ENCODE data around the gene PITRM1.

Gene PITRM1

DNA sequence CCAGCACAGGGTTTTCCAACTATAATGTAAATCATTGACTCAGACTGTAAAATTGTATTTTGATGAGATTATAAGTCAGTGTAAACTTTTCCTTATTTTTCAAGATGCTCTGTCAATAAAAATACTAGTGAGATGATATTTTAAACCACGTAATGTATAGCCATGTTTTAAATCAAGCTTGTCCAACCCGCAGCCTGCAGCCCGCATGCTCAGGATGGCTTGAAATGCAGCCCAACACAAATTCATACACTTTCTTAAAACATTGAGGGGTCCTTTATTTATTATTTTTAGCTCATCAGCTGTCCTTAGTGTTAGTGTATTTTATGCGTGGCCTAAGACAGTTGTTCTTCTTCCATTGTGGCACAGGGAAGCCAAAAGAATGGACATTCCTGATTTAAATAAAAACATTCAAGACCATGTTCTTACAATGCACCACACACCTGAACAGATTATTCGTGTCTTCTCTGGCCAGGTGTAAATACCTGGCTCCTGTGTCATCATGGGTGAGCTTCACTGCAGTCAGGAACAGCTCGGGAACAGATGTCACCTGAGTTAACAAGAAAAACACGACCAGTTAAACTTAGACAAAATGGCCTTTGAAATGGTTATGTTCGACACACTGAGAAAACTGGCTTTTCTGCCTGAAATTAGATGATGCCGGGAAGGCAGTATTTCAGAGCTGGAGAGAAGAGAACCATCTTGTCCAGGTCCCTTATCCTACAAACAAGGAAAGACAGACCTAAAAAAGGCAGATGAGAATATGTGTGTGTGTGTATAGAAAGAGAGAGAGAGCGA, 5.9 kb downstream of the PITRM1 start:
- no peak for DNase-seq (ENCODE audit: low read depth)

DNA sequence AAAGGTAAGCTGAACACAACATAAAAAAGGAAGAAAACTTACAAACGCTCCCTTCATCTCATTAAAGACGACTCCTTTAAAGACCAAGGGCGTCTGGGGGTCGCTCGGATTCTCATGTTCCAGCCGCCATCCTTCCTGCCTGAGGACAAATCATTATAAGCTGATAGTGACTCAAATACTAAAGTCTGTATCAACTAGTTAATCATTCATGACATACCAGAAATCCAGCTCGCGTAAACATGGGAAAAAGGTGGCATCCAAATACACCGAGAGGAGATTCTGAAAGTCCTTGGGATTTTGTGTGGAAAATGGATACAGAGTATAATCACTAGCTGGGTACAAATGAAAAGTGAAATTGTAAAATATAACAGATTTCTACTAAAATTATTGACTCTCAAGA, 7.4 kb downstream of the PITRM1 start:
- no peak for DNase-seq (ENCODE audit: low read depth)

DNA sequence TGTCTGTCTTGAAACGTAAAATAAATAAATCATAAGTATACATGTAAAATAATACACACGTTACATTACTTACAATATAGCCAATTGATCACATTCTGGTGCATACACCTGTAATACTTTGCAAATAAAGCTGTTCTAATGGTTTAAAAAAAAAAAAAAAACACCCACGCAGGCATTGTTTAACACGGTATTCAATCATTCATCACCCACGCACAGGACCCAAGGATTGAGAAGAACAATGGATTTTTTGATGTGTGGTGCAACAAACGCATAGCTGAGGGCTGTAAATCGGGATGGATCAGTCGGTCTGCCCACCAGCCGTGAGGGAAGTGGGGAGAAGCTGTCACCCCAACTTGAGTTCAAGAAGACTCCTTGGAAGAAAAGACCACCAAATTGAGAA, 8.7 kb downstream of the PITRM1 start:
- DNase-seq (ENCODE audit: low read depth) = no peak

DNA sequence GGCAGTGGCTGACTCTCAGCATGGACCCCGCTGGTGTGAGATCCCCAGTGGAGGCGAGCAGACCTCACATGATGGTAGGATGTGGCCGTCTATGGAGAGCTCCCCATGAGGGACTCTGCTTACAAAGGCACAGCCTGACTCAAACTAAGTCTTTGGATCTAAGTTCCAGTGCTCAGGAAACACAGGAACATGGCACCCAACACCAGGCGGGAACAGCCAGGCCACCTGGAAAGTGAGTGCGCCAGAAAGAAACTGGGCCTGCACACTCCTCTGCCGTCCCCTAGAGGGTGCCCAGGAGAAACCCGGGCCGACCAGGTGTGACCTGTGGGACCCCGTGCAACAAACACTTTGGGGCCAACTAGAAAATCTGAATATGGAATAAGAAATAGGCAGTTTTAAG, 10.0 kb downstream of the PITRM1 start:
- DNase-seq (ENCODE audit: low read depth) = no peak

DNA sequence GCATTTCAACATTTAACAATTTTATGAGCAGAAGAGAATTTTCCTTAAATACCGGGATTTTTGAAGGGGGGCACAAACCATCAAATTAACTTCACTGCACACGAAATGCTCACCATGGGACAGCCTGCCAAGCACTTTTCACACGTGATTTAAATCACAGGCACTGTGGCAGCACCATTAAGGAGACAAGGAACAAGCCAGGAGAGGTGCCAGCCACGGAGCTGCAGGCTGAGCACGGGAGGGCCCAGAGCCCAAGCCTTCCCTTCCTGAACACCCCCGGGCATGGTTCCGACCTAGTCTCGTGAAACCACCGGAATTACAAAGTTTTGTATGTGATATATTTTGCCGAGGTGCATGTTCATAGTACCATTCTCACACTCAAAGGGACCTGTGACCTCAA, 13.4 kb downstream of the PITRM1 start:
- no peak for DNase-seq (ENCODE audit: low read depth)

DNA sequence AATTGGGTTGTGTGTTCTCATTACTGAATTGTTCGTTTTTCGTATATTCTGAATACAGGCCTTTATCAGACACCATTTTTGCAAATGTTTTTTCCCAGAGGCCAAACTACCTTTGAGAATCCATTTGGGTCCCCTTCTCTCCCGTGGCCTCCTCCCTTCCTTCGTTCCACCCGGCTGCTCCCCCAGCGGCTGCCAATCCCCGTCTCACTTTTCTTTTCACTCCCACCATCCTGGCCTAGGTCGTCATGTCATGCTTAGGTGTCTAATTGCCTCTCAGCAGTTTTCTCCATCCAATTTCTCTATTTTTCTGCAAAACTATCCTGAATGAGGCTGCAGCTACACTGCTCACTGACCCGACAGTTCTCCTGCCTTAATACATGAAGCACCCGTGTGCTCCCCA, 17.9 kb downstream of the PITRM1 start:
- DNase-seq (ENCODE audit: low read depth) = no peak

DNA sequence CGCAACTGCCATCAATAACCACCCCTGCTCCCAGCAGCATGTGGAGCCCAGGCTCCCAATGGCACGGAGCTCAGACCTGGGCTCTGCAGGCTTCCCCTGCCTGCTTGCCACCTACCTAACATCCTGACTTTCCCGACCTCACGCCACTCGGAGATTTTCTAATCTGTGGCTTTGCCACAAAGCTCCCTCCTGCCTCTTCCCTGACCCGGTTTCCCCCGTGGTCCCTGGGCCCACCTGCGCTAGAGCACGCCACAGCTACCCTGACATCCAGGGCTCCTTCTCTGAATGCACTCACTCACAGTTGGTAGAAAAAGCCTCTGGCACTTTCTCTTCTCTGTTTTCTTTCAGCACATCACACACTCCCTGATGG, 20.0 kb downstream of the PITRM1 start:
- DNase-seq (ENCODE audit: low read depth) = no peak

DNA sequence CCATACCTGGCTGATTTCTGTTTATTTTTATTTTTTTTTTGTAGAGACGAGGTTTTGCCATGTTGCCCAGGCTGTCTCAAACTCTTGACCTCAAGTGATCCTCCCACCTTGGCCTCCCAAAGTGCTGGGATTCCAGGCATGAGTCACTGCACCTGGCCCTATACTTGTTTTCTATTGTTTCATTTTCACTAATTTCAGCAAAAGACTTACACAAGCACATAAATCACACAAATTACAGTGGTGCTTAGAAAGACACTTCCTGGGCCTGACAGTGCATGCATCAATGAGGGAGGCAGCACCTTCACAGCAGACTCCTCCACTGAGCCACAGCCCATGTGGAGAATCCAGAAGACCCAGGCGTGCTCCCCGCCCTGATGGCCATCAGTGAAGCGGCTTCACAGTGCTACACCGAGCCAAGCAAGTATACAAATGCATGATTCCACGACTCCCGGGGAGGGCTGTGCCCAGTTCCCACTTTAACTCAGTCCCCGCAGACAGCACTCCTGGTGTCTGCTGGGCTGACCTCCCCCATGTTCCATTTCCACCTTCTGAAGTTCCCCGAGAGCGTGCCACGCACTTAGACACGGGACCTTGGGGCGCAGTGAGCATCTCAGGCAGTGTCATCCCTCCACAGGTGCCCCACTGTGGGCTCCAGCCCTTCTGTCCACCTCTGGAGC, 20.6 kb downstream of the PITRM1 start:
- no peak for DNase-seq (ENCODE audit: low read depth)

DNA sequence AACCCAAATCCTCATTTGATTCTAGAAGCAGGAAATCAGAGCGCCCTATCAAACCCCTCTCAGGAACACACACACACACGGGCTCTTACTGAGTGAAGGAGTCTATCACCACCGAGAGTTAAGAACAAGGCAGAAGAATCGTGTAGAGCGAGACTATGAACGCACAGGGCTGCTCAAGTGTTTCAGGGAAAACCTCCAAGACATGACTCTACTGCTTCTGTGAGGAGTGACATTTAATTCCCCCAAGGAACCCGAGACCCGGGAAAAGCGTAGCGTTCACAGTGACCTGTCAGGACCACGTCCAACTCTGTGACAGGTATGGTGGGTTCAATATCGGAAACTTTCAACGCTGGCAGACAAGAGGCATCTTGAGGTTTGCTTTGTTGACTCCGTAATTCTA, 21.6 kb downstream of the PITRM1 start:
- no peak for DNase-seq (ENCODE audit: low read depth)

DNA sequence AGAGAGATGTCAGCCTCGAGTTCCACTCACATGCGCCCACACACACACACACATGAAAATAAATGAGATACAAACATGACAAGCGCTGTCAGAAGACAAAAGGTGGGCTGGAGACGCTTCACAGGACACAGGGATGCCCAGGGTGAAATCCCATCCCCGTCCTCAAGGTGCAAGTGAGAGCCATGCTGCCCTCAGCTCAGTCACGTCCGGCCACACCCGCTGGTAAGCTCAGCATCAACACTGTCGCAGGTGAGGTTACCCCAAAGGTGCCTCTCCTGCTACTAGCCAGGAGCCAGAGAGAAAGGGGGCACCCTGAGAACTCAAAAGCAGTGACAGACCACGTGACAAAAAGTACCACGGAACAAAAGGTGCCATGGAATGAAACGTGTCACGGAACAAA, 22.2 kb downstream of the PITRM1 start:
- DNase-seq (ENCODE audit: low read depth) = no peak

DNA sequence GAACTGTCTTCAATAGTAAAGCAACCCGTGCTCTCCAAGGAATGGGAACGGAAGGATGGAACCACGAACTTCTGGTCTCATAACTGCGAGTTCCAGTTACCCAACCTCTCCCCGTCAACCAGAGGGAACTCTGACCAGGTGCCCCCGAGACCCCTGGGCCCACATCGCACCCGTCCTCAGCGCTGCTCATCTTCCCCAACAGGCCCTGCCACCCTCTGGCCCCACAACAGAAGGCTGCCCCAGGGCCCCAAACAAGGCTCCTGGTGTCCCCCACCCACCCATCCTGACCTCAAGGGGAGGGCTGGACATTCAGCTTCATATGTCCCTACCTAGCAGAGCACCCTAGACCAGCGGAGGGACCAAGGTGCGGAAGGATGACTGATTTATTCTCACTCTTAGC, 22.7 kb downstream of the PITRM1 start:
- no peak for DNase-seq (ENCODE audit: low read depth)

DNA sequence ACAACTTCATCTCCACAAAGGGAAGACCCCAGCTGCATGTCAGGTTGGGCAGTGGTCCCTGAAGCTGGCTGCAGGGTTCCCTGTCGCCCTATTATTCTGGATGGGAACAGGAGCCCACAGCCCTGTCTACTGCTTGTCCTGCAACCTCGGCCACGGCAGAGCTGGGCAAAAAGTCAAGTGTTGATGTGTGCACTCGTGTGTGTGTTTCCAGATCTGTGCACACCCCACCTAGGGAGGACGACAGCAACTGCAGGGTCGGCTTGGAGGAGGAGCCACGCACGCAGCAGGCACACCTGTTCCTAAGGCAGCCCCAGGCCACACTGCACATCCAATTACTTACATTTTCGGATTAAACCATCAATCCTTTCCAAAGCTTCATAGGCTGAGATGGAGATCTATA, 23.6 kb downstream of the PITRM1 start:
- DNase-seq (ENCODE audit: low read depth) = no peak

DNA sequence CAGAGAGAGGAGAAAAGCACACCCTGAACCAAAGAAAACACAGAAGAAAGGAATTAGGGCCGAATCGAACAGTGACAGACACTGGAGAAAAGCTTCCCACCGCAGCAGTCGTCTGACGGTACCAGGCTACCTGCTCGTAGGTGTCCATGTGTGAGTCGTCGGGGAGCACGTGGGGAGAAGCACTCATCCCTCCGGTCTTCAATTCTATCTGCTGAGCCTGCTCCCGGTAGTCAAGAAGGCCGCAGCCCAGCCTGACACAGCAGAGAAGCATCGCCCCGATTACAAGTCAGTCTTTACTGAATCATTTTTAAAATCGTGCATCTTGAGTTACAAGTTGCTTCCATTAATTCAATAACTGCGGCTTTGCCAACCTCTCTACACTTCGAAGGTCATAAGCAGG, 24.5 kb downstream of the PITRM1 start:
- no peak for DNase-seq (ENCODE audit: low read depth)

DNA sequence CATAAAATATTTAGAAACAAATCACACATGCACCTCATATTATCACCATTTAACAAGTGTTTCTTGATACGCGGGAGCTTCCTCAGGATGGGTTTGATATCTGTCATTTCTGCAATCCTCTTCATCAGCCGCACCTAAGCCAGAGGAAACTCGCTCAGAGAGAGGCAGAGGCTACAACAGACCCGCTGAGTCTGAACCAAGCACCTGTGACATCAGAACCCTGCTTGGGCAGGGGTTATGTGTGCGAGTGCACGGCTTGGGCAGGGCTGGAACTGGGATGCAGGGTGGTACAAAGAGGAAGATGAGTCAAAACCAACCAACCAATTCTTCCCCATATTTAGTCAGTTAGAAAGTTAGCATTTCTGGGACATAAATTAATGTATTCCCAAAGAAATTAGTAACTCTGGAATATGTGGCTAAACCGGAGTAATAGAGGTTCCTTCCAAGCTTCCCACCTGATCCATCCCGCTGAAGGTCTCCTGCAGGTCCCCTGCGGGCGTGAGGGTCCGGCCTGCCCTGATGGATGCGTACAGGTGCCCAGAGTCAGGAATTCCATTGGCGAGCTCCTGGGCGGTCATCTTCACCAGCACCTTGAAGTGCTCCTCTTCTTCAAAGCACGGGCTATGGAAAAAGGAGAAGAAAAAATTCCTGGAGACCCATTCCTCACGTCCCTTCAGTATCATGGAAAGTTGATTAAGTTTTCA, 25.3 kb downstream of the PITRM1 start:
- DNase-seq (ENCODE audit: low read depth) = no peak

DNA sequence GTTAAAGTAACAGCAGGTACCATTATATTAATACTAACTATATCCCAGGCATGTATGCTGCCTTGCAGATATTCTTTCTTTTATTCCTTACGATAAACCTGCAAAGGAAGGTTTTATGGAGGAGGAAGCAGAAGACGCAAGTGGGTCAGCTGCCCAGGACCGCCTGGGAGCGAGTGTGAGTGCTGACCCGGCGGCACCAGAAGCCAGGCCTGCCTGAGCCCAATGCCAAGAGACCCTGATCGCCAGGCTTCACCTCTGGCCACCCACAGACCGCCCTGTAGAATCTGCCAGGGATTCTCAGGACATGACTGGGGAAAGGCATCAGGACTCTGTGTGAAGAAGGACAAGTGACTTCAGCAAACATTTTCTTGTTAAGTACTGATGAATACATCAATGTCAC, 26.3 kb downstream of the PITRM1 start:
- no peak for DNase-seq (ENCODE audit: low read depth)

DNA sequence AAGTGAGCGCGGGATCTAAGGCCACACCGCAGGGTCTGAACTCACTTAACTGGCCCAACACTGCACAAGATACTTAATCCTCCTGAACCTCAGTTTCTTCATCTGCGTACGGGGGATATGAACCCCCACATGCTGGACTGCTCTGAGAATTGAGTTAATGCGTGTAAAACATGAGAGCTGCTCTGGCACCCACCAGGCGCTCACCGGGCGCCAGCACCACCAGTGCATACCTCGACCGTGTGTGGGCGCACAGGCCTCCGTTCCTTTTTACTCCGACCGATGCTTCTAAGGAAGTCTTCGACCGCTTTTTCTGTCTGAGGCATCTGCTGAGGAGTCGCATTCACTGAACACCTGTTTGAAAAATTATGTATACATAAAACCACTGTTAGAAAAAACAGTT, 27.2 kb downstream of the PITRM1 start:
- no peak for DNase-seq (ENCODE audit: low read depth)

DNA sequence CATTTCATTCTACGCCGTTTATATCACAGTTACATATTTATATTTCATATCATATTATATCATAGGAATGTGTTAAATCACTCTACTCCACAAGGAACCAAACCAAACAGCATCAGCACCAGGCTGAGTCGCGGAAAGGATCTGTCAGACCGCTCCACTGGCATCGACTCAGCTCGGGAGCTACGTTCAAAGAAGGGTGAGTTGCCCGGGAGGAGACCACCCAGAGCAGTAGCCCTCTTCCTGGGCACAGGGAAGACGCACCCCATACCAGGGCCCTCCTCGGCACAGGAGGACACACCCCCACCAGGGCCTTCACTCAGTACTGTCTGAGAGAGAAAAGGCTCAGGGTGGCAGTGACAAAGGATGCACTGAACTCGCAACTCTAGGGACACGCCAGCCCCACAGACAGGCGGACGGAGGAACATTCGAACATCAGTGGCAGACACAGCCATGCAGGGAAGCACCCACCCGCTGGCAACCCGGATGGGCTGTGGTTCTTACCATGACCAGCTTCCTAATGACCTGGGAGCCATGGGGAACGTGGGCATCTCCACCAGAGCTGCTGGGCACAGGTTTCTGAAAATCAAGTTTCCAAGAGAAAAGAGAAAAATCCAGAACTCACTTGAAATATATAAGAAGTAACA, 28.7 kb downstream of the PITRM1 start:
- DNase-seq (ENCODE audit: low read depth) = no peak

DNA sequence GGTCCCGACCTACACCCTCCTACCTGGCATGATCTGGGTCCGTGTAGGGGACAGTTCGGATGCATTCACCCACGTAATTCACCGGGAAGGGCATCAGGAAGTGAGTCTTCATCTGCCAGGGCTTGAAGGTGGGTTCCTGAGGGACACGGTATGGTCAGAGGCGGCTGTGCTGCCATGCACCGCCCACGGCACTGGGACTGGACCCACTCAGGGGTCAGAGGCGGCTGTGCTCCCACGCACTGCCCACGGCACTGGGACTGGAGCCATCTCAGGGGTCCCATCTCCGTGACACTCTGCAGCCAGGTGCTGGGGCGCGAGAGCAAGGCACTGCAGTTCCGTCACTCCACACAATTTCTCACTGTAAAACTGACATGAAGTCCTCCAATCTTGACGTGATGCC, 29.2 kb downstream of the PITRM1 start:
- no peak for DNase-seq (ENCODE audit: low read depth)

DNA sequence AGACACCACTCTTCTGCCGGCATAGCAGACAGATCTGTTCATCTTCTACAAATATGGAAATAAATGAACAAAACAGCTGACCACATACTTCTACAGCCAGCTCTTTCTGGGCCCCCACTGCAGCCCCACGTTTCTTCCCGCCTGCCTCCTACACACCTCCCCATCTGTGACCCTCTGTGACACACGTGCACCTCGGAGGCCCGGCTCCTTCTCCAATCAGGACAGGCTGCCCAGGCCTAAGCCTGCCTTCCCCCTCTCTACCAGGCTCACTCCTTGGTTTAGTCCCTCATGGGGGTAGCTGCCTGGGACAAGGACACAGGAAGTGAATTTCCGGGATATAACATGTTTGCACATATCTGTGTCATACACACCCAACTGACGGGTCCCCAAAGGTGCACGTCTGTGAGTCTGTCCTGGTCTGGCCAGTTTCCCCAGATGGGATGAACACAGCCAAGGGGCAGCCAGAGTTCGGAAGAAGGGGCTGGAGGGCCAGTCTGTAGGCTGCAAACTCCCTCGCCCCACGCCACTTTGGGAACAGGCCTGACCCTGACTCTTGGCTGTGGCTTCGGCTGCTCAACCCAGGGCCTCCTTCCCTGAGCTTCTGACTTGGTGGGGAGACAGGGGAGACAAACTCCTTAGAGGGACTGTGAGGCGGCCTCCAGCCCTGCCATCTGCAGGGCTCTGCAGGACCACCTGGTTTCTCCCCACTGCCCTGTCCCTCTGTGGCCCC, 30.3 kb downstream of the PITRM1 start:
- DNase-seq (ENCODE audit: low read depth) = no peak

DNA sequence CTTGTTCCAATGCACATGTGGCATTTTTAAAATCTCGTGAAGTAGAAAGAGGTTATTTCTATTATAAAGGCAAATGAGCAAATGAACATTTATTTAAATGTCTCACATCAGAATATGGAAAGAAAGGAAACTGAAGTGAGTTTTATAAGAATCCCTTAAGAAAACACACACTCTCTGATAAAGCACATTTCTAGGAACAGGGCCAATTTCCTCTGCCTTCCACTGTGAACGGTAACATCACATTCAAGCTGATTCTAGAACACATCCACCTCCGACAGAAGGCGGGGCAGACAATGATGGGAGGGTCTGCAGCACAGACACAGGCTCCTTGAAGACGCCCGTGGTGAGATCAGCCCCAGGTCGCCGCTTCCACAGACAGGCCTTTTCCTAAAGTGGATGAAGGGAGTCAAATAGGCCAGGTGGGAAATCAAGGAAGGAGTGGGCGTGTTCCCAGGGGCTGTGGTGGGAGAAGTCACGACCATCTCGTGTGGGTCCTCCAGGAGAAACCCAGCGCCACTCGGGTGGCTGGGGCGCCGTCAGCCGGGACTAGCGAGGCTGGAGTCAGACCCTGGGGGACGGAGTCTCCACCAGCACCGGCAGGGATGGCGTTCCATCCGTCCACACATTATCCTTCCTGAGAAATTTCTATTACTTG, 31.1 kb downstream of the PITRM1 start:
- DNase-seq (ENCODE audit: low read depth) = no peak

DNA sequence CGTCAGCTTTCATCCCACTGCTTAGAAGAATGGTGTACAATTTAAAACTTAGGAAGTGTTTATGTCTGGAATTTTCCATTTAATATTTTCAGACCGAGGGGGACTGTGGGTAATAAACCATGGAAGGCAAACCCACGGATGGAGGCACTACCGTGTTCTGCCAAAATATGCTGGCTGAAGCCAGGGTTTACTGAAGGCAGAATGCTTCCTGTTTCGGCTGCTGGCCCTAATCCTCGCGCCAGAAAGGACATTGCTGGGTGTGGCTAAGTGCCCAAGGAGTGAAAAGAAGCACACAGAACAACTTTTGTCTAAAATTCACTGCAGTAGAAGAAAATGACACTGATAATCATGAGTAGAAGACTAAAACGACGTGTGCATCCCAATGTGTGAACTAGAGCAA, 32.3 kb downstream of the PITRM1 start:
- DNase-seq (ENCODE audit: low read depth) = no peak
